Measurements from ENCODE around the gene OTUD5.

The OTUD5 gene

DNA sequence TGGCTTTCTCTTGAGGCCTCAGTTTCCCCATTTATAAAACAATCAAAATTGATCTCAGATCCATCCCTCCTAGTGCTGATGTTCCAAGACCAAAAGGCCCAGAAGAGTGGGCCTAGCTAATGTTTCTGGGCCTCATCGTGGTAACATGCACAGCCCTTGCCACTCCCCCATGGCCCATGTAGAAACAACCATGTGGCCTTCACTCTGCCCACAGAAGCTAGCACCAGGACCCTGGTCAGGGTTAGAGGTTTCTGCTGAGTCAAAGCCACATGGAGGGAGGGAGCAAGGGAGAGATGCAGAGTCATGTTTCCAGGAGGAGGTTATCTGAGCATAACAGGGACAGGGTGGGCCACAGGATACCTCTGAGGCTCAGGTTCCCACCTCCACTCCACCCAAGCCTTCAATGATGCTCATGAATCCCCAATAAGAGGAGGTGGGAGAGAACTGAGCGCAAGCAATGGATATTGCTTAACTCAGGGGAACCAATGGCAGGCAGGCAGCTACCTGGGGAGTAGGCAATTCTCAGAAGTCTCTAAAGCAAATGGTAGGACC lies 16.9 kb downstream of the OTUD5 start:
- Histone ChIP-seq H3K4me1 (ENCODE audit: control insufficient read depth, insufficient read depth, low read length) (no peaks in the 10 kb centered on the region), H3K27ac (ENCODE audit: extremely low read depth, low read depth, low read length) (no peak overlapping the region), H3K9me3 (ENCODE audit: control insufficient read depth, insufficient read depth, low read depth, low read length) (no peaks in the 10 kb centered on the region), H3K36me3 (ENCODE audit: control insufficient read depth in 2 of 2, insufficient read depth in 1 of 2, low read length in 2 of 2) (peaks cover 0 to 83% of the 10 kb centered on the region in 2 experiments; a peak in 2 of 3 replicates), H3K4me3 (ENCODE audit: low read depth, low read length) (no peak overlapping the region)
- TF ChIP-seq, protein P1, sequence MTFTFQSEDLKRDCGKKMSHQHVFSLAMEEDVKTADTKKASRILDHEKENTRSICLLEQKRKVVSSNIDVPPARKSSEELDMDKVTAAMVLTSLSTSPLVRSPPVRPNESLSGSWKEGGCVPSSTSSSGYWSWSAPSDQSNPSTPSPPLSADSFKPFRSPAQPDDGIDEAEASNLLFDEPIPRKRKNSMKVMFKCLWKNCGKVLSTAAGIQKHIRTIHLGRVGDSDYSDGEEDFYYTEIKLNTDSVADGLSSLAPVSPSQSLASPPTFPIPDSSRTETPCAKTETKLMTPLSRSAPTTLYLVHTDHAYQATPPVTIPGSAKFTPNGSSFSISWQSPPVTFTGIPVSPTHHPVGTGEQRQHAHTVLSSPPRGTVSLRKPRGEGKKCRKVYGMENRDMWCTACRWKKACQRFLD (tag by site-specific recombination; IDR thresholded peaks at IDR 0.05), result no peak
- TF ChIP-seq ZNF114 (tag by site-specific recombination; IDR thresholded peaks at IDR 0.05) (no peak), ZNF677 (tag by site-specific recombination; IDR thresholded peaks at IDR 0.05) (no peak), ZNF658 (tag by site-specific recombination; IDR thresholded peaks at IDR 0.05) (no peak), OVOL3 (tag by site-specific recombination; IDR thresholded peaks at IDR 0.05) (no peak), ZIC2 (tag by site-specific recombination; IDR thresholded peaks at IDR 0.05) (no peak)
- TF ChIP-seq, protein P2, sequence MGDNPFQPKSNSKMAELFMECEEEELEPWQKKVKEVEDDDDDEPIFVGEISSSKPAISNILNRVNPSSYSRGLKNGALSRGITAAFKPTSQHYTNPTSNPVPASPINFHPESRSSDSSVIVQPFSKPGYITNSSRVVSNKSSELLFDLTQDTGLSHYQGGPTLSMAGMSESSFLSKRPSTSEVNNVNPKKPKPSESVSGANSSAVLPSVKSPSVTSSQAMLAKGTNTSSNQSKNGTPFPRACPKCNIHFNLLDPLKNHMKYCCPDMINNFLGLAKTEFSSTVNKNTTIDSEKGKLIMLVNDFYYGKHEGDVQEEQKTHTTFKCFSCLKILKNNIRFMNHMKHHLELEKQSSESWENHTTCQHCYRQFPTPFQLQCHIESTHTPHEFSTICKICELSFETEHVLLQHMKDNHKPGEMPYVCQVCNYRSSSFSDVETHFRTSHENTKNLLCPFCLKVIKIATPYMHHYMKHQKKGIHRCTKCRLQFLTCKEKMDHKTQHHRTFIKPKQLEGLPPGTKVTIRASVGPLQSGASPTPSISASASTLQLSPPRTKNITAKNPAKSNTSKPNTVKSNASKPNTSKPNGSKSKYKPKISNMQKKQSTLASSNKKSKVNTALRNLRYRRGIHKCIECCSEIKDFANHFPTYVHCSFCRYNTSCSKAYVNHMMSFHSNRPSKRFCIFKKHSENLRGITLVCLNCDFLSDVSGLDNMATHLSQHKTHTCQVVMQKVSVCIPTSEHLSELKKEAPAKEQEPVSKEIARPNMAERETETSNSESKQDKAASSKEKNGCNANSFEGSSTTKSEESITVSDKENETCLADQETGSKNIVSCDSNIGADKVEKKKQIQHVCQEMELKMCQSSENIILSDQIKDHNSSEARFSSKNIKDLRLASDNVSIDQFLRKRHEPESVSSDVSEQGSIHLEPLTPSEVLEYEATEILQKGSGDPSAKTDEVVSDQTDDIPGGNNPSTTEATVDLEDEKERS (tag by site-specific recombination; IDR thresholded peaks at IDR 0.05), result no peak
- TF ChIP-seq, protein P3, sequence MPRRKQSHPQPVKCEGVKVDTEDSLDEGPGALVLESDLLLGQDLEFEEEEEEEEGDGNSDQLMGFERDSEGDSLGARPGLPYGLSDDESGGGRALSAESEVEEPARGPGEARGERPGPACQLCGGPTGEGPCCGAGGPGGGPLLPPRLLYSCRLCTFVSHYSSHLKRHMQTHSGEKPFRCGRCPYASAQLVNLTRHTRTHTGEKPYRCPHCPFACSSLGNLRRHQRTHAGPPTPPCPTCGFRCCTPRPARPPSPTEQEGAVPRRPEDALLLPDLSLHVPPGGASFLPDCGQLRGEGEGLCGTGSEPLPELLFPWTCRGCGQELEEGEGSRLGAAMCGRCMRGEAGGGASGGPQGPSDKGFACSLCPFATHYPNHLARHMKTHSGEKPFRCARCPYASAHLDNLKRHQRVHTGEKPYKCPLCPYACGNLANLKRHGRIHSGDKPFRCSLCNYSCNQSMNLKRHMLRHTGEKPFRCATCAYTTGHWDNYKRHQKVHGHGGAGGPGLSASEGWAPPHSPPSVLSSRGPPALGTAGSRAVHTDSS (tag by site-specific recombination; IDR thresholded peaks at IDR 0.05), result no peak
- ChIA-PET POLR2A (interaction anchor here (0.7 kb wide), 1 partner anchor 18 kb away, joined by 6 read pairs; no protein-coding TSS in a partner anchor), CTCF (interaction anchor here (1.3 kb wide), 1 partner anchor 15 kb away, joined by 3 read pairs; no protein-coding TSS in a partner anchor)

DNA sequence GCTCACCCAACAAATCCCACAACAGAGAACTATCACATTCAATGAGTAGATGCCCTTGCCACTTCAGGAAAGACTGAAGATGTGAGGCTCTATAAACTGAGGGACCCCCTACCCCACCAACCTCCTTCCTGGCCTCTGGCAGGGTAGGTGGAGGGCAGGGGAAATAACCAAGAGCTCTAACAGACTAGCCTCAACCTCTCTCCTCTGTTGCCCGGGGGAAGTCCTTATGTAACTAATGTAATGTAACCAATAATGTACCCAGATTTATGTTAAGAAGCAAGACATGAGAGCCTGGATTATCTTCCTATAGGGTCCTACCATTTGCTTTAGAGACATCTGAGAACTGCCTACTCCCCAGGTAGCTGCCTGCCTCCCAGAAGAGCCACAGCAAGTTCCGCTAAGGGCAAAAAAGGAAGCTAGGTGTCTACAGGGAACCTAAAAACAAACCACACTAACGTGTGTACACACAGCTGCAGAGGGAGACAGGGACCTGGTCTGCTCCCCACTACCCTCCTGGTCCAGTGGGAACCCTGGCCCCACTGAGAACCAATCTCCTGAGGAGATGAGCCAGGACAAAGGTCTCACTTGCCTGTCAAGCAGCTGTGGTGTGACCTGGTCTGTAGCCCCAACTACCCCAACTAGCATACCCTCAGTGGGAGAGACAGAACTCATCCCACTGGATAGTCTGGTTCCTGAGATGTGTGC lies 17.7 kb downstream of the OTUD5 start:
- CTCF ChIA-PET, result interaction anchor here (0.6 to 1.3 kb wide), 2 partner anchors 16 to 400 kb away, joined by 3 read pairs; partner anchors contain the start of gene TBC1D25
- Histone ChIP-seq H3K9me3 (ENCODE audit: control insufficient read depth, insufficient read depth, low read depth, low read length) (no peaks in the 10 kb centered on the region), H3K4me1 (ENCODE audit: control insufficient read depth, insufficient read depth, low read length) (no peaks in the 10 kb centered on the region), H3K36me3 (ENCODE audit: control insufficient read depth in 2 of 2, insufficient read depth in 1 of 2, low read length in 2 of 2) (peaks cover 0 to 90% of the 10 kb centered on the region in 2 experiments; a peak in 2 of 3 replicates), H3K27ac (ENCODE audit: extremely low read depth, low read depth, low read length) (no peak overlapping the region), H3K4me3 (ENCODE audit: low read depth, low read length) (no peak overlapping the region)
- TF ChIP-seq, protein P4, sequence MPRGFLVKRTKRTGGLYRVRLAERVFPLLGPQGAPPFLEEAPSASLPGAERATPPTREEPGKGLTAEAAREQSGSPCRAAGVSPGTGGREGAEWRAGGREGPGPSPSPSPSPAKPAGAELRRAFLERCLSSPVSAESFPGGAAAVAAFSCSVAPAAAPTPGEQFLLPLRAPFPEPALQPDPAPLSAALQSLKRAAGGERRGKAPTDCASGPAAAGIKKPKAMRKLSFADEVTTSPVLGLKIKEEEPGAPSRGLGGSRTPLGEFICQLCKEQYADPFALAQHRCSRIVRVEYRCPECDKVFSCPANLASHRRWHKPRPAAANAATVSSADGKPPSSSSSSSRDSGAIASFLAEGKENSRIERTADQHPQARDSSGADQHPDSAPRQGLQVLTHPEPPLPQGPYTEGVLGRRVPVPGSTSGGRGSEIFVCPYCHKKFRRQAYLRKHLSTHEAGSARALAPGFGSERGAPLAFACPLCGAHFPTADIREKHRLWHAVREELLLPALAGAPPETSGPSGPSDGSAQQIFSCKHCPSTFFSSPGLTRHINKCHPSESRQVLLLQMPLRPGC (tag by site-specific recombination; IDR thresholded peaks at IDR 0.05), result no peak
- TF ChIP-seq MEIS1 (CRISPR knock-in tag; IDR thresholded peaks at IDR 0.05; ENCODE audit: borderline replicate concordance) (no peak), ZBTB17 (tag by site-specific recombination; IDR thresholded peaks at IDR 0.05) (no peak), ZSCAN30 (tag by site-specific recombination; IDR thresholded peaks at IDR 0.05) (no peak), ZNF366 (tag by site-specific recombination; conservative IDR thresholded peaks at IDR 0.05) (no peak), ZNF514 (tag by site-specific recombination; IDR thresholded peaks at IDR 0.05) (no peak), ZNF558 (tag by site-specific recombination; IDR thresholded peaks at IDR 0.05) (no peak), GFI1B (tag by site-specific recombination; IDR thresholded peaks at IDR 0.05) (no peak), SP7 (tag by site-specific recombination; IDR thresholded peaks at IDR 0.05) (no peak), ZNF544 (tag by site-specific recombination; IDR thresholded peaks at IDR 0.05) (no peak), ZBTB20 (tag by site-specific recombination; IDR thresholded peaks at IDR 0.05) (no peak)
- POLR2A ChIA-PET, result no interaction called here
